ENCODE measurements around the gene KRTCAP2. TPM values are rescaled to one million over a fixed set of nuclear protein-coding genes. Genes with fewer than 3 reads are reported as not detected.
A peak's percentile ranks its signal among the peaks of the same experiment; 100 is the strongest.

KRTCAP2 gene
- total RNA-seq, 1 donor from 2014 or later: 128 TPM

DNA sequence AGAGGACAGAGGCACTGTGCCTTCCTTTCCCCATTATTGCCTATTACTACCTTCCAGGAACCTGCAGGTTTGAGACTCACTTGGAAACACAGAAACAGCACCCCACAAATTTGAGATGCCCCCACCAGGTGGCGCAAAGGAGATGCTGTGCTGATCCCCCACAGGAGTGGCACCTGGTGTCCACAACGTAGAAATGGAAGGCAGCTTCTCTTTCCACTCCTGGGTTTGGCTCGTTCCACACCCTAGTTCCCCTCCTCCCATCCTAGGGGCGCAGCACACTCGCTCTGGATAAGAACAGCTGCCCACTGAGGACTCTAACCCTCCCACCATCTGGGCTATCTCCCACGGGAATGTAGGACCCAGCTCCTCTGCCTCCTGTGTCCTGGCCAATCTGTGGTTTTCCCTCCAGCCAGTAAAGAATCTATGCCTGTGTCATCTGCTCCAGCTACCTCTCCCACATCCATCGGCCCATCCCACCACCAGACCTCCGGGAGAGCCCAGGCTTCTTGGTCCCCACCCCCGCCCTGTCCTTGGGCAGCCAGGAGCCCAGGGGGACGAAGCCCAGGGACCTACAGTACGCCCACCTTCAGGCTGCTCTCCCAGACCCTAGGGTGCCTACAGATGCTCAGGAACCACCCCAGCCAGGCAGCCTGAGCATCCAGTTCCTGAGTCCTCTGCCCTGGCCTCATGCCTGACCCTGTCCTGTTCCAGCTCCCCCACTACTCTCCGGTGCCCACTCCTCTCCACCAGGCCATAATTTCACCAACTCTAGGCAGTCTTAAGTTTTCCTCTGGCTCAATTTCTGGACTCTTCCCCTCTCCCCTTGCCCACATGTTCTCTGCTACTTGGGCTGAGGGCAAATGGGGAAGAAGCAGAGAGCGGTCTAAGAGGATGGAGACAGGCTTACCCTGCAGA lies 34.0 kb upstream of the KRTCAP2 start:
- Mint-ChIP-seq H3K4me3 (peak overlapping the region; percentile 52), H3K36me3 (ENCODE audit: low read depth) (peaks cover 17% of the 10 kb centered on the region), H3K4me1 (peaks cover 20% of the 10 kb centered on the region), H3K27me3 (no peaks in the 10 kb centered on the region), H3K27ac (peak overlapping the region; percentile 74), H3K9me3 (no peaks in the 10 kb centered on the region)
- intact Hi-C loops (cut with micrococcal nuclease): loop anchor here (1.0 to 5.0 kb wide), 3 partner anchors 19 to 116 kb away; partner anchors contain the start of gene SCAMP3
- ATAC-seq (ENCODE audit: low read depth) (peak; percentile 41), DNase-seq (peak; percentile 84)
- ChIA-PET POLR2A (interaction anchor here (0.5 to 3.7 kb wide), 9 partner anchors 12 to 356 kb away, joined by 3 to 75 read pairs (median 6); no protein-coding TSS in a partner anchor), CTCF (interaction anchor here (0.8 to 7.6 kb wide), 12 partner anchors 11 to 117 kb away, joined by 3 to 110 read pairs (median 5); partner anchors contain the start of genes KRTCAP2, RUSC1 and TRIM46)
- TF ChIP-seq, protein P1, sequence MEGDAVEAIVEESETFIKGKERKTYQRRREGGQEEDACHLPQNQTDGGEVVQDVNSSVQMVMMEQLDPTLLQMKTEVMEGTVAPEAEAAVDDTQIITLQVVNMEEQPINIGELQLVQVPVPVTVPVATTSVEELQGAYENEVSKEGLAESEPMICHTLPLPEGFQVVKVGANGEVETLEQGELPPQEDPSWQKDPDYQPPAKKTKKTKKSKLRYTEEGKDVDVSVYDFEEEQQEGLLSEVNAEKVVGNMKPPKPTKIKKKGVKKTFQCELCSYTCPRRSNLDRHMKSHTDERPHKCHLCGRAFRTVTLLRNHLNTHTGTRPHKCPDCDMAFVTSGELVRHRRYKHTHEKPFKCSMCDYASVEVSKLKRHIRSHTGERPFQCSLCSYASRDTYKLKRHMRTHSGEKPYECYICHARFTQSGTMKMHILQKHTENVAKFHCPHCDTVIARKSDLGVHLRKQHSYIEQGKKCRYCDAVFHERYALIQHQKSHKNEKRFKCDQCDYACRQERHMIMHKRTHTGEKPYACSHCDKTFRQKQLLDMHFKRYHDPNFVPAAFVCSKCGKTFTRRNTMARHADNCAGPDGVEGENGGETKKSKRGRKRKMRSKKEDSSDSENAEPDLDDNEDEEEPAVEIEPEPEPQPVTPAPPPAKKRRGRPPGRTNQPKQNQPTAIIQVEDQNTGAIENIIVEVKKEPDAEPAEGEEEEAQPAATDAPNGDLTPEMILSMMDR (IDR thresholded peaks at IDR 0.05): peak; percentile 38

- H3K4me3 Mint-ChIP-seq: no peak overlapping the region
- H3K4me1 Mint-ChIP-seq: peaks cover 20% of the 10 kb centered on the region
These were observed 33.0 kb upstream of the KRTCAP2 start for GRCh38 chr1:155205969-155206593.

DNA sequence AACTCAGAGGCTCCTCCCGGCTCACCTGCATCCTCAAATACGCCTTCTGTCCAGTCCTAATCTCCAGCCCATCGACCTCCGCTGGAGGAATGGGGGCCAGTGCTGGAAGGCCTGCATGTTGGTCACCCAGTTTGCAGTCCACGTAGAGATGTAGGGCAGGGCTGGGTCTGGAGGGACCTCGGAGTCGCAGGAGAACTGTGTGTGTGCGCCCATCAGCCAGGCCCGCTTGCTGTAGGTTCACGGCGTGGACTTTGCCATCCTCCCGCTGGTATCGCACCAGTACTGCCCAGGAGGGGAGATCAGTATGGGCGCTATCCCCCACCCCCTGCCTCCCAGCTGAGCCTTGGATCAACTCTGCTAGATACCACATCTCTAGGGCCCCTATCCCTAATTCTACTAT lies 31.9 kb upstream of the KRTCAP2 start:
- TF ChIP-seq, protein P1 (IDR thresholded peaks at IDR 0.05): no peak
- intact Hi-C loops (cut with micrococcal nuclease): loop anchor here (5.0 kb wide), 1 partner anchor 57 kb away; the partner anchor contains the start of gene SCAMP3

More at GRCh38 chr1:155205969-155206593, 33.0 kb upstream of the KRTCAP2 start:
- ATAC-seq (ENCODE audit: low read depth): no peak
- TF ChIP-seq, protein P1 (IDR thresholded peaks at IDR 0.05): no peak
- DNase-seq: no peak
- intact Hi-C loops (cut with micrococcal nuclease): loop anchor here (5.0 kb wide), 1 partner anchor 56 kb away; the partner anchor contains the start of gene SCAMP3
- no peaks in the 10 kb centered on the region for H3K9me3 Mint-ChIP-seq
- H3K27ac Mint-ChIP-seq: no peak overlapping the region
- no peaks in the 10 kb centered on the region for H3K27me3 Mint-ChIP-seq
- ChIA-PET CTCF (interaction anchor here (1.7 to 7.6 kb wide), 2 partner anchors 19 to 114 kb away, joined by 4 to 110 read pairs; partner anchors contain the start of gene RUSC1), POLR2A (interaction anchor here (1.1 kb wide), 1 partner anchor 13 kb away, joined by 3 read pairs; no protein-coding TSS in a partner anchor)
- peaks cover 7% of the 10 kb centered on the region for H3K36me3 Mint-ChIP-seq (ENCODE audit: low read depth)

DNA sequence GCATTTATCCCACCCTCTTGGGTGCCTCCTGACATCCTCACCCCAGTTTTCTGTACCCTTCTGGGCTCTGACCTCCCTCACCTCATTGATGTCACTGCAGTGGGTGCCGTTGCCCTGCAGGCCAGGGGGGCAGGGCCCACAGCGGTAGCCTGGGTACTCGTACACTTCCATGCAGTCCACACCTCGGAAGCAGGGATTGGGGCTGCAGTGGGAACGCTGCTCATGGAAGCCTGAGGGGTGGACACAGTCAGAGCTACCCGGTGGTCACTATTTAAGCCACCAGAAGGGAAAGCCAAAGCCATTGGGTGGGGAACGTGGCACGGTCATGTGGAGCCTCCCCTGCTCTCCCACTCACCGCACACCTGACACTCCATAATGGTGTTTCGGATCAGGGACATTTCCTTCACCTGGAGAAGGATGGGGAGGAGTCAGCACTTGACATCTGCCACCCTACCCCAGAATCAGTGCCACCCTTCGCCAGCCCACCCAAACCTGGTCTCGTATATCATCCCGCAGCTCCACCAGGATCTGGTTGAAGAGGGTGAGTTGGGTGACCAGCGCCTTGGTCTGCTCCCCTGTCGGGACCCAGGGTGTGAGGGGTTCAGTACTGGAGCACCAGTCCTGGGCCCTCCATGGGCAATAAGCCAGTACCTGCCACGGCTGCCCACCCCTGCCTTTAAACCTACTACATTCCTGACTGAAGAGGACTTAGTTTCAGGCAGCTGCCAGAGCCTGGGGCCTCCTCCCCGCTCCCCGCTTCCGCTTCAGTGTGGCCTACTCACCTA lies 29.8 kb upstream of the KRTCAP2 start:
- CTCF ChIA-PET: interaction anchor here (1.1 to 7.6 kb wide), 4 partner anchors 9 to 48 kb away, joined by 4 to 110 read pairs (median 6); no protein-coding TSS in a partner anchor
- DNase-seq: no peak
- POLR2A ChIA-PET: interaction anchor here (1.0 to 2.7 kb wide), 2 partner anchors 9 to 22 kb away, joined by 3 to 11 read pairs; no protein-coding TSS in a partner anchor

More for the DNA sequence above, 31.9 kb upstream of the KRTCAP2 start:
- H3K36me3 Mint-ChIP-seq (ENCODE audit: low read depth): peaks cover 2% of the 10 kb centered on the region
- DNase-seq: no peak
- no peak for ATAC-seq (ENCODE audit: low read depth)
- H3K27ac Mint-ChIP-seq: no peak overlapping the region
- H3K4me1 Mint-ChIP-seq: peaks cover 20% of the 10 kb centered on the region
- H3K27me3 Mint-ChIP-seq: no peaks in the 10 kb centered on the region
- H3K9me3 Mint-ChIP-seq: no peaks in the 10 kb centered on the region
- ChIA-PET CTCF (interaction anchor here (7.6 kb wide), 1 partner anchor 20 kb away, joined by 110 read pairs; no protein-coding TSS in a partner anchor), POLR2A (interaction anchor here (1.1 kb wide), 1 partner anchor 12 kb away, joined by 3 read pairs; no protein-coding TSS in a partner anchor)
- H3K4me3 Mint-ChIP-seq: no peak overlapping the region

More for the DNA sequence above, 29.8 kb upstream of the KRTCAP2 start:
- Mint-ChIP-seq H3K27ac (no peak overlapping the region), H3K4me3 (no peak overlapping the region), H3K36me3 (ENCODE audit: low read depth) (no peaks in the 10 kb centered on the region), H3K9me3 (no peaks in the 10 kb centered on the region), H3K4me1 (peaks cover 11% of the 10 kb centered on the region), H3K27me3 (no peaks in the 10 kb centered on the region)
- no peak for ATAC-seq (ENCODE audit: low read depth)
- TF ChIP-seq, protein P1 (IDR thresholded peaks at IDR 0.05): no peak
- intact Hi-C loops (cut with micrococcal nuclease): no loop called here
